Epithelial cell of prostate (primary cell): Measurements from ENCODE around the gene DYRK1A.

Experiments
- DNase-seq: peaks from one replicate; pipeline ENCODE4 v3.0.0-alpha.2; 2011; ENCODE audit warnings: low read depth, low spot score
- H3K27ac ChIP-seq: fragments of 450-650 bp; 2 replicates; pipeline ENCODE4 v1.5.1; 2017; ENCODE audit warnings: mild to moderate bottlenecking

Gene DYRK1A

DNA sequence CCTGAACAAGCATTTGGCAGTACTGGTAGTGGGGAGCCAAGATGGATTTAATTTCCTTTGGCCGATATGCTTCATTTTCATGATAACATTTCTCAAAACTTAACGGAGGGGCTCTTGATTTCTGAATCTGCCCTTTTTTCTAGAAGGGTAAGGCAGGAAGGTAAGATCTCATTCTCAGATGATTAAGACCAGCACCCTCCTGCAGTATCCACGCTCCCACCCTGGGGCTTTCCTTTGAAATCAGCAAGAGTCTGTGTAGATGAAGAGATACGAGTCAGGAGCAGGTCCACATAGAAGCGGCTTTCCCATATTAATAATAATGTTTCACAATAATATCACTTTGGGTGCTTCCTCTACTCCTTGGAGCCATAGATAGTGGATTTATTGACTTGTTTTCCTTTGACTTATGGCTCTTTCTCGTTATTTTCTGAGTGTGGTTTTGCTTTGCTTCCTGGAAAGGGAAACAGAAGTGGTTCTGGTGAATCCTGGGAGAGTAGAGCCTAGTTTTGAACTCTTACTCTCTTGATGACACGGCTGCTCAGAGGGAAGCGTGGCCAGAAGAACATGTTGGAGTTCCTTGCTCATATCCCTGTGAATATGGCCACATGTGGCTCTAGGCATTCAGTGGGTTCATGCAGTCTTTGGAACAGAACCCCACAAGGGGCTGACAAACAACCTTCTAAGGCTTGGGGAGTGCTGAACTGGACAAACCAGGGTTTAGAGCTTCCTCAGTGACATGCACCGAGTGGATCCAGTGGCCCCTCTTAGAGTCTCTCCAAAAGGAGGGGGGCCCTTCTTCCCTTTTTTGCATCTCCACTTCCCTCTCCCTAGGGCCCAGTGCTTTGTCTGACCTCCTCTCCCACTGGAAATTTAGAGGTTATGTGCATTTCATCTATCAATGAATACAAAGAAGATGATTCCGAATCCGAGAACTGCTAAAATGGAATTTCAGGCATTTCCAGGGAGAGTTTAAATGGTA is 195.7 kb downstream of the DYRK1A start:
- no peak for DNase-seq
- H3K27ac ChIP-seq: no peak overlapping the region

- no peak for DNase-seq
These were observed 196.5 kb downstream of the DYRK1A start for GRCh38 chr21:37562920-37563640.

GRCh38 chr21:37563641-37564340 is 197.2 kb downstream of the DYRK1A start:
- peak overlapping the region; percentile 87 for H3K27ac ChIP-seq
- DNase-seq: peak; percentile 73

More at GRCh38 chr21:37562920-37563640, 196.5 kb downstream of the DYRK1A start:
- H3K27ac ChIP-seq: peak overlapping the region; percentile 87

DNA sequence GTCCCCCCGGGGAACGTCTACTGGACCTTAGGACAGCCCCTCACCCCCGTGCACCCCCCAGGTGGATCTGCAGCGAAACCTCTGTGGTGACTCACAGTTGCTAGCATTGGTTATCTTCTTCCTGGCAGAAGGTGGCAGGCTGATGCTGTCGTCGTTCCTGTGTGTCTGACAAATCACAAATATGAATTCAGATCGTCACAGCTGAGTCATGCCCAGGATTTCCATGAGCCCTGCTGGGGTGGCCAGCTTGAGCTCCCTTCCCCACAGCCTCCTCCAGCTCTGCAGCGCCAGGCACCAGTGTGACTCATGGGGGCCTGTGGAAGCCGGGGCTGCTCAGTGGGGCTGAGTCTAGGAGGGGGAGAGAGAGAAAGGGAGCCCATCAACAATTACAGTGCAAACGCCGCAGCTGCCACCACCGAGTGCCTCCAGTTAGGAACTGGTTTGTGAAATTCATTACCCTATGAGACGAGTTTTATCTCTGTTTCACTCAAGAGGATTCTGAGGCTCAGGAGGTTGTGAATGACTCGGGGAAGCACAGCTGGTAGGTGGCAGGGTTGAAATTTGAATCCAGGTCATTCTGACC is 197.9 kb downstream of the DYRK1A start:
- H3K27ac ChIP-seq: peak overlapping the region; percentile 87
- DNase-seq: peak; percentile 98

- no peak for DNase-seq
These were observed 198.5 kb downstream of the DYRK1A start for GRCh38 chr21:37564924-37565529.

DNA sequence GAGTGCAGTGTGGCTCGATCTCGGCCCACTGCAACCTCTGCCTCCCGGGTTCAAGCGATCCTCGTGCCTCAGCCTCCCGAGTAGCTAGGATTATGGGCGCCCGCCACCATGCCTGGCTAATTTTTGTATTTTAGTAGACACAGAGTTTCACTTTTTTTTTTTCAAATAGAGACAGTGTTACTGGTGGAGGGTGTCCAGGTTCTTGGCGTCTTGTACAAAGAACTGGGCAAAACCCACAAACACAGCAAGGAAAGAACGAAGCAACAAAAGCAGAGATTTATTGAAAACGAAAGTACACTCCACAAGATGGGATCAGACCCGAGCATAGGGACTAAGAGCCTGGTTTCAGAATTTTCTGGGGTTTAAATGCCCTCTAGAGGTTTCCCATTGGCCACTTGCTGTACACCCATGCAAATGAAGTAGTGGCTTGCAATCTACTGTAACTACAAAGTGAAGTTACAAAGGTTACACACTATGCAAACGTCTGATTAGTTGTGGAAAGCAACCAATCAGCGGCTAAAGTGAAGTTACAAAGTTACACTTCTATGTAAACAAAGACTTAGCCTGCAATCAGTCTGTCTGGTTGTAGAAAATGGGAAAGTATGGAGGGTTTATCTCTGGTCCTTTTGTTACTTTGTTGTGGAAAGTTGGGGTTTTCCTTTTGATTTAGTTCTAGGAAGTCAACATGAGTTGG is 199.1 kb downstream of the DYRK1A start:
- H3K27ac ChIP-seq: no peak overlapping the region
- no peak for DNase-seq

More at GRCh38 chr21:37564924-37565529, 198.5 kb downstream of the DYRK1A start:
- peak overlapping the region; percentile 87 for H3K27ac ChIP-seq

GRCh38 chr21:37566790-37567615 is 200.4 kb downstream of the DYRK1A start:
- DNase-seq: no peak

DNA sequence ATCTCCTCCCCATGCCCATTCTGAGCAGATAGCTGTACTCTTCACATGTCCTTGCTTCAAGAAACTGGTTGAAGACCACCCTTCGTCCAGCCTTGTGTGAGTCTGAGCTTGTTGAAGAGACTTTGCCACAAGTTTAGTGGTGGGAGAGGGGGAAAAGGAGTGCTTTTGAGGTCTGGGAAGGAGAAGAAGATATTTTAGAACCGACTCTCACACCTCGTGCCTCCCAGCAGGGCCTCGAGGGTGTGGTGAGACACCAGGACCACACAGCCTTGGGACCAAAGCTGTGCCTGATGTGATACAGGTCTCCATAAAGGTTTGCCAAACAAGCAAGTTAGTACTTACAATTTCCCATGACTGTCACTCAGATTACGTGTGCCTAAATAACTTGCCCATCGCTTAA is 201.8 kb downstream of the DYRK1A start:
- H3K27ac ChIP-seq: no peak overlapping the region
- no peak for DNase-seq

More at GRCh38 chr21:37566790-37567615, 200.4 kb downstream of the DYRK1A start:
- H3K27ac ChIP-seq: no peak overlapping the region

DNA sequence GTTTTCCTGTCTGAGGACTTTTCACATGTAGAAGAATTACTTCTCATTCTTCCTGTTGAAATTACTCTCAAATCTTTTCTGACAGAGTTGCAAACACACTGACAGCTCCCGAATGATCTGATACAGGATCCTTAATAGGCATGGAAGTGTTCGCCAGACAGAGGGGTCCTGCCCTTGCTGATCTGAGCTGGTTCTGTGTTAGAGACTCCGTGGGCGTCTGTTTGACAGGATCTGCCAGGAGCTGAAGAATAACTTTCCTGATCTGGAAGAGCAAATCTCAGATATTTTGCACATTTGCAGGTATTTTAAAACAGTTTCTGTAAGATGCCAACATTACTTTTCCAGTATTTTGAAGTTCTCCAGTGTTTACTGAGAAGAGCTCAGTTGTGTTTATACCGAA is 202.3 kb downstream of the DYRK1A start:
- DNase-seq: no peak
- no peak overlapping the region for H3K27ac ChIP-seq

DNA sequence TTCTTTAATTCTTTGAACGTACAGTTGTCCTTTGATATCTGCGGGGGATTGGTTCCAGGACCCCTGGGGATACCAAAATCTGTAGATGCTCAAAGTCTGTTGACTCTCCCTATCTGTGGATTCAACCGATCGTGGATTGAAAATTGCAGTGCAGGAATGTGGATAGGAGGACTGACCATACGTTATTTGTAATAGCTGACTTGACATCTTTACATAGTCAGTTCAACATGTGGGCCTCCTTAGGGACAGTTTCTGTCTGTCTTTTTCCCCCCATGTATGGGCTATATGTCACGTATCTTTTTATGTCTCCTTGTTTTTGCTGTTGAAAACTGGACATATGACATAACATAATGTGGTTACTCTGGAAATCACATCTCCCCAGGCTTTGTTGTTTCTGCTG is 204.9 kb downstream of the DYRK1A start:
- no peak for DNase-seq

GRCh38 chr21:37574316-37574715 is 207.7 kb downstream of the DYRK1A start:
- no peak for DNase-seq
- no peak overlapping the region for H3K27ac ChIP-seq

More for the DNA sequence above, 204.9 kb downstream of the DYRK1A start:
- no peak overlapping the region for H3K27ac ChIP-seq

GRCh38 chr21:37574751-37575150 is 208.2 kb downstream of the DYRK1A start:
- no peak for DNase-seq
- H3K27ac ChIP-seq: no peak overlapping the region

DNA sequence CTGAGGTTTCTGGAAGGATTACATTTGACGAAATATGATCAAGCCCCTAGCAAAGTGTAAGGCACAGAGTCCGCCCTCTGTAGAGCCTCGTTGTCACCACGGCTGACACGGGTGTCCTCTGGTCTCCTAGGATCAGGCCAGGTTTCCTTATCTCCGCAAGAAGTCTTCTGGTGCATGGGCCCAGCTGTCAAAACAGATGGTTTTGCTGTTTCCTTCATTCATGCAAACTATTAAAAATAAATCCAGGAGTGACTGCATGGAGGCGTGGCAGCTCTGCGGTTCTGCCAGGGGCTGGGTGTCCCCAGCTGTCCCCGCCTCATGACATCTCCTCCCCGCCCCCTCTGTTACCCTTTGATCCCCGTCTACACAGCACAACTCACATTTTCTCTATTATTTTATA is 209.0 kb downstream of the DYRK1A start:
- no peak for DNase-seq
- H3K27ac ChIP-seq: no peak overlapping the region
